Mucosa of stomach (tissue), 1 donor: Measurements from ENCODE around the gene MAP3K12.

Experiments used
- H3K27me3 ChIP-seq: one replicate; pipeline ENCODE4 v1.7.0; 2013; ENCODE audit warnings: mild to moderate bottlenecking, low read length; ENCODE audit not compliant: control insufficient read depth, insufficient read depth
- H3K36me3 ChIP-seq: one replicate; pipeline ENCODE4 v1.7.0; 2013; ENCODE audit warnings: low read length; ENCODE audit not compliant: control insufficient read depth, insufficient read depth
- H3K4me1 ChIP-seq: one replicate; pipeline ENCODE4 v1.7.0; 2013; ENCODE audit warnings: mild to moderate bottlenecking, low read length; ENCODE audit not compliant: control insufficient read depth, insufficient read depth
- H3K4me3 ChIP-seq: one replicate; pipeline ENCODE4 v1.7.0; 2013; ENCODE audit warnings: low read length
- H3K9ac ChIP-seq: one replicate; pipeline ENCODE4 v1.7.0; 2013; ENCODE audit warnings: mild to moderate bottlenecking, low read length, moderate library complexity
- H3K9me3 ChIP-seq: one replicate; pipeline ENCODE4 v1.7.0; 2013; ENCODE audit warnings: mild to moderate bottlenecking, low read length, moderate library complexity; ENCODE audit not compliant: control insufficient read depth
- donor health status: Pancreatic carcinoma.

MAP3K12 gene

DNA sequence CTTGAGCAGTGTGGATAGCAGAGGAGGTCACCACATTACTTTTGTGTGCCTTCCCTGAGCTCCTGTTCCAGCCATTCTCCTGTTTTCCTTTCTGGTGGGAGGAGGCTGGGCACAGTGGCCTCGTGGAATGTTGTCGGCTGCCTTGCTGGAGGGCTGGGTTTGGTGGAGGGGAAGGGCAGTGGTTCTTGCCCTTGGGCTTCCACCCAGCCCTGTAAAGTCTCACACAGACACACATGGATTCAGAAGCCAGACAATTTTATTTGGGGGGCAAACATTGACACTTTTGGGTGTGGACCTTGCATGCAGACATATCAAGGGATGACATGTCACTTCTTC lies 7.2 kb upstream of the MAP3K12 start:
- no peak overlapping the region for H3K4me3 ChIP-seq
- no peaks in the 10 kb centered on the region for H3K36me3 ChIP-seq
- H3K9me3 ChIP-seq = no peaks in the 10 kb centered on the region
- H3K4me1 ChIP-seq = peaks cover 18% of the 10 kb centered on the region
- H3K9ac ChIP-seq = no peak overlapping the region
- no peaks in the 10 kb centered on the region for H3K27me3 ChIP-seq

DNA sequence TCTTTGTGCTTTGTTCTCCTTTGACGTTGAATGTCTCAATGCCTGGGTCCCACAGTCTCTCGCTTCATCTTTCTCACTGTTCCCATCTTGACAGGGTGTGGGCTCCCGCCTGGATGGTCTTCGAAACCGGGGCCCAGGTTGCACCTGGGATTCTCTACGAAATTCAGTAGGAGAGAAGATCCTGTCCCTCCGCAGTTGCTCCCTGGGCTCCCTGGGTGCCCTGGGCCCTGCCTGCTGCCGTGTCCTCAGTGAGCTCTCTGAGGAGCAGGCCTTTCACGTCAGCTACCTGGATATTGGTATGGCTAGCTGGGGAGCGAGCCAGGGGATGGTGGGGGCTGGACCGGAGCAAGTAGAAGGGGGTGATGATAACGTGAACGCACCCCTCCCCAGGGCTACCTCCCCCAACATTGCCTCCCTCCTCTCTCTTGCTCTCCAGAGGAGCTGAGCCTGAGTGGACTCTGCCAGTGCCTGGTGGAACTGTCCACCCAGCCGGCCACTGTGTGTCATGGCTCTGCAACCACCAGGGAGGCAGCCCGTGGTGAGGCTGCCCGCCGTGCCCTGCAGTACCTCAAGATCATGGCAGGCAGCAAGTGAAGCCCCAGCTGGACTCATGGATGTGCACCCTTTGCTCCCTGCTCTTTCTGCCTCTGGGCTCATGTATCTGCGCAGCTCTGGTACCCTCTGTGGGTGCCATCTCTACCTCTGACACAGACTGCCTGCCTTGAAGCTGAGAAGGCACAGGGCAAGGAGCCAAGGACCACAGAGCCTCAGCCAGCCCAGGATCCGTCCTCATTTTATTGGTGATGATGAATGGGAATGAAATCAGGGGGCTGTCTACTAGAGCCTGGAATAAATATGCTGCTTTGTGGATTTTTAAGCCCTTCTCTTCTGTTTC lies 6.5 kb upstream of the MAP3K12 start:
- Histone ChIP-seq H3K27me3 (no peaks in the 10 kb centered on the region), H3K9me3 (no peaks in the 10 kb centered on the region), H3K4me1 (peaks cover 18% of the 10 kb centered on the region), H3K4me3 (no peak overlapping the region), H3K9ac (no peak overlapping the region), H3K36me3 (no peaks in the 10 kb centered on the region)

DNA sequence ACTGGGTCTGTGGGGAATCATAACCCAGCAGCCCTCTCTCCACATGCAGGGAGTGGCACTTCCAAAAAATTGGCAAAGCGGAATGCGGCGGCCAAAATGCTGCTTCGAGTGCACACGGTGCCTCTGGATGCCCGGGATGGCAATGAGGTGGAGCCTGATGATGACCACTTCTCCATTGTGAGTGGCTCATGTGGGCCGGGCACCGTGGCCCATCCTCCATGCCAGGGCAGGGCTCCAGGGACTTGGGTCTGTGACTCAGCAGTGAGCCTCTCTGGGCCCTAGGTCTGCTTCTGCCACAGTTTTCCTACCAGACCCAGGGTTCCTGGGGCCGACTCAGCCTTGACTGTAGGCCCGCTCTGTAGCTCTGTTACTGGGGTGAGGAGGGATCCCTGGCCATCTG lies 5.8 kb upstream of the MAP3K12 start:
- peaks cover 20% of the 10 kb centered on the region for H3K4me1 ChIP-seq
- H3K9ac ChIP-seq = no peak overlapping the region
- no peaks in the 10 kb centered on the region for H3K36me3 ChIP-seq
- H3K27me3 ChIP-seq = no peaks in the 10 kb centered on the region
- no peak overlapping the region for H3K4me3 ChIP-seq
- no peaks in the 10 kb centered on the region for H3K9me3 ChIP-seq

DNA sequence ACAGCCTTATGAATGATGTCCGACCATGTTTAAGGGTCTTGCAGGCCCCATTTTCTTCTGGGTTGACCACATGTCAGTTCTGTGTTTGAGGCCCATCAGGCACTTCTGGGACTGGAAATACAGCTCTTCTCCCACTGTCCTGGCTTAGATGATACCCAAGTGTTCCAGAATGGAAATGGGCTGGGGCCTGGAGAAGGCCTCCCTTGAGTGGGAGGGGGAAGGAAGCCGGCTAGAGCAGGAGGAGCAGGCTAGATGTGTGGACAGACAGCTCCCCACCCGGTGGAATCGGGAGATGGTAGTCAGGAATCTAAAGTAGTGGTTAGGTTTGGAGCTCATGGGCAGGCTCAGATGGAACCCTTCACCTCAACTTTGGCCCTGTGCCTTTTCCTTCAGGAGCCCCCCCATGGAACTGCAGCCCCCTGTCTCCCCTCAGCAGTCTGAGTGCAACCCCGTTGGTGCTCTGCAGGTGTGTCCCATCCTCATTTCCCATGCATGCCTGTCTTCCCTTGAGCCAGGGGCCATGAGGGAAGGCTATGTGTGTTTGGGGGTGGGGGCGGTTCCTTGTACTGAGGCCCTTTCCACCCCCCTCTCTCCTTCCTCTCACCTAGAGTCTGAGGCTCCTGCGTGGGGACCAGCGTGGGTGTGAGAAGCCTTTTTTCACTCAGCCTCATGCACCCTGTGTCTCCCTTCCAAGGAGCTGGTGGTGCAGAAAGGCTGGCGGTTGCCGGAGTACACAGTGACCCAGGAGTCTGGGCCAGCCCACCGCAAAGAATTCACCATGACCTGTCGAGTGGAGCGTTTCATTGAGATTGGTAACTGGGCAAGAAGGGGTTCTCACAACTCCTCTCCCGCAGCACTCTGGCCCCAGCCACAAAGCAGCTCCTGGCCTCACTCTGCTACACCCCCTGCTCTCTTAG lies 5.0 kb upstream of the MAP3K12 start:
- Histone ChIP-seq H3K27me3 (no peaks in the 10 kb centered on the region), H3K4me3 (no peak overlapping the region), H3K4me1 (peaks cover 25% of the 10 kb centered on the region), H3K9me3 (no peaks in the 10 kb centered on the region), H3K9ac (peak overlapping the region; percentile 4), H3K36me3 (no peaks in the 10 kb centered on the region)

DNA sequence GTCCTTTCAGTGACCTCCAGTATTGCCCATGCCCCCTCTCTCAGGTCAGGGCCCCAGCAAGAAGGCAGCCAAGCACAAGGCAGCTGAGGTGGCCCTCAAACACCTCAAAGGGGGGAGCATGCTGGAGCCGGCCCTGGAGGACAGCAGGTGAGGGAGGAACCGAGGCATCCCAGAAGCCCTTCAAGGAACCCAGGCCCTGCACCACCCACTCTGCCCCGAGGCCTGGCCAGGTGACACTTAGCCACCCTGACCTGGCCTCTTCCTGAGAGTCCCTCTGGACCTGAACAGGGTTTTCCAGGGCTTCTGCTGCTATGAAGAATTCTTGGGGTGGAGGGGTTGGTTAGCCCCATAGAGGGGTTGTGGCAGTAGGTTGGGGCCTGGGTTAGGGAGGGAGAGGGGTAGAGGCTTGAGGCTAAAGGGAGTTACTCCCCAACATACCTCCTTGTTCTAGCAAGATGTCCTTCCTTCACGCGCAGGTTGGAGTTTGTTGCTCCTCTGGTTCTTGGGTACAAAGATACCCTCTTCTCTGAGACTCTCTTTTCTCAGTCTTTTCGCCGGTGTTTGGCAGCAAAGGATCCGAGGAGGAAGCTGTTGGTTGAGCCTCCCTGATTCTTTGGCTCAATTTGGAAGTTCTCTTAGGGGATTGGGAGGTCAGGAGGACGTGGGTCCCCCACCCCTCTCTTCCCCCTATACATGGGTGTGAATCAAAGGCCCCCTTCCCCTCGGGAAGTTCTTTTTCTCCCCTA lies 3.9 kb upstream of the MAP3K12 start:
- Histone ChIP-seq H3K4me1 (peaks cover 25% of the 10 kb centered on the region), H3K9ac (peak overlapping the region; percentile 4), H3K36me3 (no peaks in the 10 kb centered on the region), H3K4me3 (no peak overlapping the region), H3K27me3 (no peaks in the 10 kb centered on the region), H3K9me3 (no peaks in the 10 kb centered on the region)

DNA sequence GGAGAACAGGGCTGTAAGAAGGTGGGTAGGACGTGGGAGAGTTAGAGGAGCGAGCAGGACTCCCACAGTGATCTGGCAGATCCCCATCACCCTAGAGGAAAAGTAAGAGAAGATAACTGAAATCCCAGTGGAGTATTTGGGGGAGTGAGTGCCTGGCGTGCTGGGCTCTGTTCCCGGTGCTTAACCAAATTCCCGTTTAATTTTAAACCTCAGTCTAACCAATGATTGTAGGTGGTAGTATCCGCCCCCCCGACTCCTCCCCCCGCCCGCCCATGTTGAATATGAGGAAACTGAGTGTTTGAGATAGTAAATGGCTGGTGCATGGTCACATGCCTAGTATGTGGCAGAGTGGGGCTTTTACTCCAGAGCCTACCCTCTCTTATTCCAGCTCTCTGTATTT lies 3.1 kb upstream of the MAP3K12 start:
- H3K9me3 ChIP-seq = no peaks in the 10 kb centered on the region
- H3K36me3 ChIP-seq = no peaks in the 10 kb centered on the region
- H3K4me3 ChIP-seq = no peak overlapping the region
- no peaks in the 10 kb centered on the region for H3K27me3 ChIP-seq
- peak overlapping the region; percentile 31 for H3K9ac ChIP-seq
- H3K4me1 ChIP-seq = peaks cover 25% of the 10 kb centered on the region

DNA sequence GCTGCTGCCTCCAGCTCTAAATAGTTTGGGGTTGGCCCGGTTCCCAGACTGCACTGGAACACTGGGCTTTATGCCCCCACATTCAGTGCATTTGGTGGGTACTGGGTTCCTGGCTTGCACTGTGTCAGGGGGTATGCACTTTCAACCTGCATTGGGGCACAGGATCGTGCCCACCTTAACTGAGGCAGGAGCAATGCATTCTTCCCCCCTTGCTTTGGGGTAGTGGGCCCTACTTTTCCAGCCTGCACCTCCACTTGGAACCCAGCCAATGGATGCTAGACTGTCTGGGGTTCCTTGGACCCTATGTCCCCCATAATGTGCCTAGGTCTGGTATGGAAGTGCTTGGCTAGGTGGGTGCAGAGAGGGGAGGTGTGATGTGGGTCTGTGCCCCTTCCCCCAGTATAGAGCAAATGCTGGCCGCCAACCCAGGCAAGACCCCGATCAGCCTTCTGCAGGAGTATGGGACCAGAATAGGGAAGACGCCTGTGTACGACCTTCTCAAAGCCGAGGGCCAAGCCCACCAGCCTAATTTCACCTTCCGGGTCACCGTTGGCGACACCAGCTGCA lies 2.4 kb upstream of the MAP3K12 start:
- H3K9me3 ChIP-seq = no peaks in the 10 kb centered on the region
- H3K36me3 ChIP-seq = no peaks in the 10 kb centered on the region
- H3K4me1 ChIP-seq = peaks cover 25% of the 10 kb centered on the region
- no peaks in the 10 kb centered on the region for H3K27me3 ChIP-seq
- peak overlapping the region; percentile 68 for H3K4me3 ChIP-seq
- peak overlapping the region; percentile 81 for H3K9ac ChIP-seq

DNA sequence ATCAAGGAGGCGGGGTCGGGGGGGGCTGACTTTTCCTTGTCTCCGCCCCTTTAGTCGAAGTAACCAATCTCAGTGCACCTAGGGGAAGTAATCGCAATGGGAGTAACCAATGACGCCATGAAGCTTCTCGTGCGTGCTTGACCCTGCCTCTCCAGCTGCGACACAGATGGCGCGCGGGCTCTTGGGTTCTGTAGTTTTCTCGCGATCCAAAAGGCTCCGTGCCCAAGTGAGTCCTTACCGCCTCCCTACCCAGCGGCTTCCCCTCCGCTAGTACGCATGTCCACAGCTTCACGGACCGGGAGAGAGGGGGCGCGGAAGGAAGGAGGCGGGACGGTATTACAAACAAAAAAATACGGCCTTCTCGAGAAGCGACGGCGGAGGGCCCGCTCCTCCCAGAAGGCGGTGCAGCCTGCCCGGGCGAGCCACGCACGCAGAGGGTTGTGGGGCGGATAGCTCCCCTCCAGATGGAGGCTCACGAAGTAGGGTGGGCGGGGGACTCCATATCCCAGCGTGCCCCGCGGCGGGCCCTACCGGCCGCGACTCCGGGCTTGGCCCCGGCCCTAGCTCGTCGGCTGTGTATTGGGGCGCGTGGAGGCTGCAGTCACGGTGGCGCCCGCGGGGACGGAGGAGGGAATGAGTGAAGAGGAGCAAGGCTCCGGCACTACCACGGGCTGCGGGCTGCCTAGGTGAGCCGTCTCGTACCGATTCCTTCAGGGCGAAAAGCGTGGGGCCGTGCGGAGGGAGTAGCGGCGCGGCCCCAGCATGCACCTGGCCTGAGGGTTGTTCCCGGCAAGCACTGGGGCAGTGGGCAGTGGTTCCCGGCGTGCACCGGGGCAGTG lies 1.7 kb upstream of the MAP3K12 start, which contains the start of gene TARBP2:
TSS of gene TARBP2 (plus strand) at position 508 of the 839 bp plus-strand sequence. CDS start at position 634, 126 bp downstream.
- H3K9ac ChIP-seq = peak within 1 kb of the TSS; percentile 81
- peak within 1 kb of the TSS; percentile 68 for H3K4me3 ChIP-seq
- H3K4me1 ChIP-seq = peaks cover 28% of the 10 kb centered on the region
- H3K36me3 ChIP-seq = no peaks in the 10 kb centered on the region
- H3K9me3 ChIP-seq = no peaks in the 10 kb centered on the region
- H3K27me3 ChIP-seq = no peaks in the 10 kb centered on the region

DNA sequence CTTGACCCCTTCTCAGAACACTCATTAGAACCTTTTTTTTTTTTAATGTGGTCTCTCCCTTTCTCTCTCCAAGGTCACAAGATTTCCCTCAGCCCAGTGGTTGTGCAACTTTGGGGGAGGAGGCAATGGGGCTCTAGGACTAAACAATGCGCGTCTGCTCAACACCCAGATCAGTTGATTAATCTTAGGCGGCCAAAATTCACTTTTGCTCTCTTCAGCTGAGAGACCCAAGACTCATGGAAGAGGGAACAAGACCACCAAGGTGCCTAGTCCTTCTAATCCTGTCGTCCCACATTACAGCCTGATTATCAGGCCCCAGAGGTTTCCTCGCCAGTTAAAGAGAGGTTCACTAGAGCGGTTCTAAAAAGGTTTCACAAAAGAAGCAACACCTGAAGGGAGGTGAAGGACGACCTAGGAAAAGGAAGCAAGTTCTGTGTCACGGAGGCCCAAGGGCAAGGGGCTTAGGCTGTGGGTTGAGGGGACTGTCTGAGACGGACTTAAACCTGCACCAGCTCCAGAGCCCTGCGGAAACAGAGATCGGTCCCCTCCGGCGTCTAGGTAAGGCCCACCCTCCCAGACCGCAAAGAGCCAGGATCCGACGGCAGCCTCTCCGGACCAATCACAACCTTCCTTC lies 1.0 kb upstream of the MAP3K12 start:
- H3K9ac ChIP-seq = peak overlapping the region; percentile 81
- no peaks in the 10 kb centered on the region for H3K9me3 ChIP-seq
- no peaks in the 10 kb centered on the region for H3K27me3 ChIP-seq
- H3K4me1 ChIP-seq = peaks cover 30% of the 10 kb centered on the region
- peak overlapping the region; percentile 68 for H3K4me3 ChIP-seq
- H3K36me3 ChIP-seq = no peaks in the 10 kb centered on the region

DNA sequence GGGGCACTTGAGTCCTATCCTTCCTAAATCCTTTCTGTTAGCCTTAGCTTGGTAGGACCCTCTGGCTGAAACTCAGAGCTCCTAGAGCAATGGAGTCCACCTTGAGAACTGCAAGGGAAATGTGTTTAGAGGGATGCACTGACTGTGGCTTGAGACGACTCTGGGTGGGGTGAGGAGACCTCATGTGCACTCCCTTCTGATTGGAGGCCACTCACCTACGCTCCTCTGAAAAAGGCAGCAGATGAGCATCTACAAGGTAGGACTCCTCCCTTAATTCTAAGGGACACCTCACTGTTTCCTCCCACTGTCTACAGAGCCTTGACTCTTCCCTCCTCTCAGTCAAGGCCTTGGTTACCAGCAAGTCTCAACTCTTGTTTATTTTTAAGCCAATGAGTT lies 1.0 kb downstream of the MAP3K12 start:
- Histone ChIP-seq H3K27me3 (no peaks in the 10 kb centered on the region), H3K36me3 (no peaks in the 10 kb centered on the region), H3K4me3 (no peak overlapping the region), H3K9ac (peak overlapping the region; percentile 29), H3K9me3 (no peaks in the 10 kb centered on the region), H3K4me1 (peaks cover 39% of the 10 kb centered on the region)
